ENCODE data around the gene TMEM255B. TPM values are rescaled to one million over a fixed set of nuclear protein-coding genes. Genes with fewer than 3 reads are reported as not detected.

The TMEM255B gene
- total RNA-seq, 1 donor from 2014 or later: 0.89 TPM

DNA sequence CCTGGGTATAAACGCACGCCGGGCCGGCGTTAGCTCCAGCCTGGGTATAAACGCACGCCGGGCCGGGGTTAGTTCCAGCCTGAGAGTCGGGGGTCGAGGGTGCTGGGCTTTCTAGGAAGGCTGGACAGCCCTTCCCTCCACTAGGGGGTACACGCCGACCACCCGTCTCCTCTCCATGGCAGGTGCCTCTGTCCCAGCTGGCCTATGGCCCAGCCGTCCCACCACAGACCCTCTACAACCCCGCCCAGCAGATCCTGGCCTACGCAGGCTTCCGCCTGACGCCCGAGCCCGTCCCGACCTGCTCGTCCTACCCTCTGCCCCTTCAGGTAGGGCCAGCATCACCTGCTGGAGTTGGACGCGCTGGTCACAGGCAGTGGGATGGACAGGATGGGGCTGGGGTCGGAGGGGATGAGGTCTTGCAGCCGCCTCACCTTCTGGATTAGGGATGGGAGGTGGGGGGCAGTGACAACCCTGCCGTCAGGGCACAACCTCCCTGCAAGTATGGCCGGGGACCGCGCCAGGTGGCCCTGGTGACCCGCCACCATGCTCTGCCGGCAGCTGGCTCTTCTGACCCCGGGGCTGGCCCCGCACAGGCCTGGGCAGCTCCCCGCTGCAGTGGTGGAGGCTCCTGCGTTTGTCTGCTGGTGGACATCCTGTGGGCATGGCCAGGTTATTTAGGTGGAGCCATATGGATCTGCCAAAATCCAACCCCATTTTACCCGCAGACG is 45.8 kb downstream of the TMEM255B start:
- Mint-ChIP-seq H3K27ac (ENCODE audit: unreplicated experiment) (no peak overlapping the region), H3K4me1 (ENCODE audit: unreplicated experiment) (peaks cover 4% of the 10 kb centered on the region), H3K4me3 (ENCODE audit: unreplicated experiment) (no peak overlapping the region), H3K27me3 (ENCODE audit: unreplicated experiment) (peaks cover 2% of the 10 kb centered on the region), H3K36me3 (ENCODE audit: unreplicated experiment) (no peaks in the 10 kb centered on the region), H3K9me3 (ENCODE audit: unreplicated experiment) (peaks cover 3% of the 10 kb centered on the region)
- DNase-seq (ENCODE audit: extremely low spot score, unreplicated experiment): no peak
- TF ChIP-seq, protein P1, sequence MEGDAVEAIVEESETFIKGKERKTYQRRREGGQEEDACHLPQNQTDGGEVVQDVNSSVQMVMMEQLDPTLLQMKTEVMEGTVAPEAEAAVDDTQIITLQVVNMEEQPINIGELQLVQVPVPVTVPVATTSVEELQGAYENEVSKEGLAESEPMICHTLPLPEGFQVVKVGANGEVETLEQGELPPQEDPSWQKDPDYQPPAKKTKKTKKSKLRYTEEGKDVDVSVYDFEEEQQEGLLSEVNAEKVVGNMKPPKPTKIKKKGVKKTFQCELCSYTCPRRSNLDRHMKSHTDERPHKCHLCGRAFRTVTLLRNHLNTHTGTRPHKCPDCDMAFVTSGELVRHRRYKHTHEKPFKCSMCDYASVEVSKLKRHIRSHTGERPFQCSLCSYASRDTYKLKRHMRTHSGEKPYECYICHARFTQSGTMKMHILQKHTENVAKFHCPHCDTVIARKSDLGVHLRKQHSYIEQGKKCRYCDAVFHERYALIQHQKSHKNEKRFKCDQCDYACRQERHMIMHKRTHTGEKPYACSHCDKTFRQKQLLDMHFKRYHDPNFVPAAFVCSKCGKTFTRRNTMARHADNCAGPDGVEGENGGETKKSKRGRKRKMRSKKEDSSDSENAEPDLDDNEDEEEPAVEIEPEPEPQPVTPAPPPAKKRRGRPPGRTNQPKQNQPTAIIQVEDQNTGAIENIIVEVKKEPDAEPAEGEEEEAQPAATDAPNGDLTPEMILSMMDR (IDR thresholded peaks at IDR 0.05): no peak

DNA sequence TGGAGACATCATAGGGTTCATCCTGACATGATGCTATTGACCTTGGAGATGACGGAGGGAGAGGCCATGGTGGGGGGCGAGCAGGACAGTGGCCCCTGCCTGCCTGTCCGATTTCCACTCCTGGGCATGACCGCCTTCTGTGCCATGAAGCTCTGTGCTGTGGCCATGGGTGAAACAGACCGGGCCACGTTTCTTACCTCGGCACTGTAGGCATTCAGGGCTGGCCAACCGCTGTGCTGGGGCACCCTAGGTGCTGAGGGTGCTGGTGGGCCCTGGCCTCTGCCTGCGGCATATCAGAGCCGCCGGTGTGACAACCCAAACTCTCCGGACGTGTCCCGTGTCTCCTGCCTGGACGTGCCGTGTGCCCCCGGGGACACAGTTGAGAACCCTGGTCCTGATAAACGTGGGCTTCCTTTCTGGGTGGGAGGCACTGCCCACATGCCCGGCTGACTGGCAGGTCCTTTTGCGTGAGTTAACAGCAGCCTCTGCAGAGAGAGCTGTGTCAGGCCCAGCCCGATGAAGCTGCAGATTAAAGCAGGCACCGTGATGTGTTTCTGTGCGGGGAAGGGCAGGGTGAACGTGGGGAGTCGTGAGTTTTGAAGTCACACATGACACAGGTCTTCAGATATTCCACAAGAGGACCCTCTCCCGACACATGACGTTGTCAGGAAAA is 46.5 kb downstream of the TMEM255B start:
- Mint-ChIP-seq H3K27me3 (ENCODE audit: unreplicated experiment) (peaks cover 2% of the 10 kb centered on the region), H3K27ac (ENCODE audit: unreplicated experiment) (no peak overlapping the region), H3K9me3 (ENCODE audit: unreplicated experiment) (peaks cover 3% of the 10 kb centered on the region), H3K4me1 (ENCODE audit: unreplicated experiment) (peaks cover 4% of the 10 kb centered on the region), H3K4me3 (ENCODE audit: unreplicated experiment) (no peak overlapping the region), H3K36me3 (ENCODE audit: unreplicated experiment) (no peaks in the 10 kb centered on the region)
- no peak for DNase-seq (ENCODE audit: extremely low spot score, unreplicated experiment)
- TF ChIP-seq, protein P1 (IDR thresholded peaks at IDR 0.05): no peak

DNA sequence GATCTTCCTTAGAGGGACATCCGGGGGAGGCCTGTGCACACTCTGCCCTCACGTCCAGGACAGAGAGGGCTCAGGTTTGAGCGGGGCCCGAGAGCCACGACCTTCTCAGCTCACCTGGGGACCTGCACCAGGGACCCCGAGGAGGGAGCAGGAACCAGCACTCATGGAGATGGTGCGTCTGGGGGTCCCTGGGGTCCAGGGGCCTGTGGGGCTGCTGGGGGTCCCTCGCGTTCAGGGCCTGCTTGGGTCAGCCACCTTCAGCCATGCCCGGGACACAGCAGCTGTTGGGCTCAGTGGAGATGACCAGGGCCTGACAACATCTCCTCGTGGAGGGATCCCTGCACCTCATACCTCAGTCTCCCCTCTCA is 47.1 kb downstream of the TMEM255B start:
- Mint-ChIP-seq H3K27ac (ENCODE audit: unreplicated experiment) (no peak overlapping the region), H3K9me3 (ENCODE audit: unreplicated experiment) (peaks cover 3% of the 10 kb centered on the region), H3K36me3 (ENCODE audit: unreplicated experiment) (no peaks in the 10 kb centered on the region), H3K4me1 (ENCODE audit: unreplicated experiment) (peaks cover 4% of the 10 kb centered on the region), H3K4me3 (ENCODE audit: unreplicated experiment) (no peak overlapping the region), H3K27me3 (ENCODE audit: unreplicated experiment) (peaks cover 2% of the 10 kb centered on the region)
- DNase-seq (ENCODE audit: extremely low spot score, unreplicated experiment): no peak
- TF ChIP-seq, protein P1 (IDR thresholded peaks at IDR 0.05): no peak

DNA sequence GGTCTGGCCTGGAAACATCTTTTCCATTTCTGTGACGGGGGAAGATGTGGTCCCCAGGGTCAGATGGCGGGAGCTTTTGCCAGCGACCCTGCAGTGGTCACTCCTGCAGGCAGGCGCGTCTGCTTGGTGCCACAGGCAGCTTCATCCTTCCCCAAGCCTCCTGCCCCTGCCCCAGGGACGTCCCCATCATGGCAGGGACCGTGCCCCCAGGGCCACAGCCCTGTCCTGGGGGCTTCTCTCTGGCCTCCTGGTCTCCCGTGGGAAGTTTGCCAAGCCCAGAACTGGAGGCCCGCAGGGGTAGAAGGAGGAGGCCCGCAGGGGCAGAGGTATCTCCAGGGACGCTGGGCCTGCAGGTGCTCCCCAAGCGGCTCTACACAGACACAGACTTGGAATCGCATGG is 47.5 kb downstream of the TMEM255B start:
- Mint-ChIP-seq H3K4me3 (ENCODE audit: unreplicated experiment) (no peak overlapping the region), H3K4me1 (ENCODE audit: unreplicated experiment) (peaks cover 4% of the 10 kb centered on the region), H3K27ac (ENCODE audit: unreplicated experiment) (no peak overlapping the region), H3K27me3 (ENCODE audit: unreplicated experiment) (peaks cover 2% of the 10 kb centered on the region), H3K36me3 (ENCODE audit: unreplicated experiment) (no peaks in the 10 kb centered on the region), H3K9me3 (ENCODE audit: unreplicated experiment) (peaks cover 3% of the 10 kb centered on the region)
- TF ChIP-seq, protein P1 (IDR thresholded peaks at IDR 0.05): no peak
- DNase-seq (ENCODE audit: extremely low spot score, unreplicated experiment): no peak

DNA sequence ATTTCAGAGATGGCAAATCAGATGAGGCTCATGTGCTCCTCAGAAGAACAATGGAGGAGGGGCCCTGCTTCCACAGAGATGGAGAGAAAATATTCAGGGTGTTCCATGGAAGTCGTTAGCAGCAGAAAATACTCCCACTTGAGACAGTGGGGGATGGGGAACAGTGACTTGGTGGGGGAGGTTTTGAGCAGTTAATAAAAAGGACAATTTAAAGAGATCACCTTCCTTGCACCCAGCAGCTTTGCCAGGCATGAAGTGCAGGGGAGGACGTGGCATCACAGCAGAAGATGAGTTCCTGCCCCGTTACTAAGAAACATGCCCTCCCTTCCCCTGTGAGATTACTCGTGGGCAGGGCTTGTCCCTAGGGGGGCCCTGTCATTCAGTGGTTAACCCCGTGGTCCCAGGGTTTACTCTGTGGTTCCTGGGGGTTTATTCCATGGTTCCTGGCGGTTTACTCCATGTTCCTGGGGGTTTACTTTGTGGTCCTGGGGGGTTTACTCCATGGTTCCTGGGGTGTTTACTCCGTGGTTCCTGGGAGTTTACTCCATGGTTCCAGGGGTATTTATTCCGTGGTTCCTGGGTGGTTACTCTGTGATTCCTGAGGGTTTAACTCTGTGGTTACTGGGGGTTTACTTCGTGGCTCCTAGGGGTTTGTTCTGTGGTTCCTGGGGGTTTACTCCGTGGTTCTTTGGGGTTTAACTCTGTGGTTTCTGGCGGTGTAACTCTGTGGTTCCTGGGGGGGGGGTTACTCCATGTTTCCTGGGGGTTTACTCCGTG is 49.2 kb downstream of the TMEM255B start:
- DNase-seq (ENCODE audit: extremely low spot score, unreplicated experiment): no peak
- Mint-ChIP-seq H3K4me1 (ENCODE audit: unreplicated experiment) (no peaks in the 10 kb centered on the region), H3K27me3 (ENCODE audit: unreplicated experiment) (peaks cover 2% of the 10 kb centered on the region), H3K4me3 (ENCODE audit: unreplicated experiment) (no peak overlapping the region), H3K27ac (ENCODE audit: unreplicated experiment) (no peak overlapping the region), H3K9me3 (ENCODE audit: unreplicated experiment) (peaks cover 3% of the 10 kb centered on the region), H3K36me3 (ENCODE audit: unreplicated experiment) (no peaks in the 10 kb centered on the region)
- TF ChIP-seq, protein P1 (IDR thresholded peaks at IDR 0.05): no peak
